B cell (primary cell): Measurements from ENCODE around the gene MIDN. TPM values are rescaled to one million over a fixed set of nuclear protein-coding genes. Genes with fewer than 3 reads are reported as not detected.

Experiments
- ATAC-seq: fragments of 200-7000 bp; cut with Tn5 transposase; one replicate; pipeline ENCODE4 v1.10.0; 2021; ENCODE audit warnings: low read depth, mild to moderate bottlenecking, moderate number of reproducible peaks, moderate library complexity
- CTCF ChIA-PET: fragments of 350-600 bp; sonication (Branson Sonifier 250); formaldehyde crosslinking; loops from one replicate; lab custom pipeline; 2021; ENCODE audit warnings: antibody characterized with exemption, inconsistent platforms; lab: Charles Lee
- POLR2A ChIA-PET: fragments of 350-600 bp; sonication (Branson Sonifier 250); formaldehyde crosslinking; loops from one replicate; lab custom pipeline; 2021; ENCODE audit warnings: antibody characterized with exemption; lab: Charles Lee
- DNase-seq: peaks from one replicate; pipeline ENCODE4 v3.0.0; 2013
- H2AFZ ChIP-seq: 2 replicates; pipeline ENCODE4 v1.6.1; 2012; ENCODE audit warnings: mild to moderate bottlenecking, low read depth, low read length; ENCODE audit not compliant: insufficient read depth, poor library complexity, severe bottlenecking
- H3K27ac ChIP-seq, 2 donors: 1 replicate in 1 of 2; 2 replicates in 1 of 2; pipeline ENCODE4 v1.5.1; 2012 to 2013; ENCODE audit warnings: low read length in 2 of 2, mild to moderate bottlenecking in 2 of 2, moderate library complexity in 1 of 2
- H3K27me3 ChIP-seq, 4 experiments: fragments of 200-600 bp in 1 of 4; sonication (generic) in 1 of 4; replicated peaks in 1 of 4; 1 replicate in 2 of 4; 2 replicates in 2 of 4; pipeline versions ENCODE4 v1.6.1 to v1.7.0; 2013 to 2016; ENCODE audit warnings: low read length in 3 of 4, mild to moderate bottlenecking in 2 of 4, mixed read lengths in 1 of 4, moderate library complexity in 1 of 4; ENCODE audit not compliant: insufficient read depth in 4 of 4, control insufficient read depth in 3 of 4; ENCODE audit errors: control extremely low read depth in 1 of 4
- H3K36me3 ChIP-seq, 2 experiments: replicated peaks in 1 of 2; 1 replicate in 1 of 2; 2 replicates in 1 of 2; pipeline versions ENCODE4 v1.6.1 to v1.7.1; 2013; ENCODE audit warnings: low read length in 1 of 2; ENCODE audit not compliant: insufficient read depth in 2 of 2, control insufficient read depth in 1 of 2; ENCODE audit errors: control extremely low read depth in 1 of 2, extremely low read depth in 1 of 2
- H3K4me1 ChIP-seq, 2 donors: fragments of 200-600 bp in 1 of 2; sonication (generic) in 1 of 2; 1 replicate in 1 of 2; 2 replicates in 1 of 2; pipeline versions ENCODE4 v1.5.1 to v1.6.1; 2013 to 2017; ENCODE audit warnings: low read length in 2 of 2; ENCODE audit not compliant: control insufficient read depth in 2 of 2, insufficient read depth in 2 of 2
- H3K4me2 ChIP-seq: replicated peaks from 2 replicates; pipeline ENCODE3; 2012; ENCODE audit warnings: mild to moderate bottlenecking, low read depth, low read length; ENCODE audit not compliant: poor library complexity, severe bottlenecking
- H3K4me3 ChIP-seq, 5 experiments: fragments of 200-600 bp in 1 of 5; sonication (generic) in 1 of 5; 1 replicate in 3 of 5; 2 replicates in 2 of 5; pipeline versions ENCODE4 v1.5.1 to v1.7.0; 2011 to 2016; ENCODE audit warnings: low read length in 4 of 5, mild to moderate bottlenecking in 4 of 5, low read depth in 2 of 5, control low read depth in 1 of 5, moderate library complexity in 1 of 5; ENCODE audit not compliant: insufficient read depth in 1 of 5; ENCODE audit errors: control extremely low read depth in 1 of 5, extremely low read depth in 1 of 5
- H3K79me2 ChIP-seq: fragments of 200-600 bp; sonication (generic); one replicate; pipeline ENCODE4 v1.6.0; 2016; ENCODE audit warnings: low read length; ENCODE audit not compliant: control insufficient read depth, insufficient read depth
- H3K9ac ChIP-seq: fragments of 200-600 bp; sonication (generic); 2 replicates; pipeline ENCODE4 v1.6.1; 2017; ENCODE audit warnings: mild to moderate bottlenecking, low read length, moderate library complexity
- H3K9me3 ChIP-seq, 3 donors: one replicate each; pipeline versions ENCODE4 v1.6.1 to v1.7.1; 2013; ENCODE audit warnings: low read length in 2 of 3; ENCODE audit not compliant: control insufficient read depth in 2 of 3, insufficient read depth in 1 of 3; ENCODE audit errors: control extremely low read depth in 1 of 3
- H4K20me1 ChIP-seq: 2 replicates; pipeline ENCODE4 v1.6.0; 2012; ENCODE audit warnings: mild to moderate bottlenecking, low read length; ENCODE audit not compliant: insufficient read depth, control insufficient read depth, poor library complexity, severe bottlenecking
- H3K27ac Mint-ChIP-seq: one replicate; pipeline ENCODE4 v1.8.0; 2021; ENCODE audit warnings: mixed read lengths
- H3K27me3 Mint-ChIP-seq: one replicate; pipeline ENCODE4 v1.8.0; 2021; ENCODE audit warnings: mixed read lengths
- H3K4me1 Mint-ChIP-seq: one replicate; pipeline ENCODE4 v1.8.0; 2021; ENCODE audit warnings: mixed read lengths
- H3K4me3 Mint-ChIP-seq: one replicate; pipeline ENCODE4 v1.8.0; 2021; ENCODE audit warnings: mixed read lengths
- H3K9me3 Mint-ChIP-seq: one replicate; pipeline ENCODE4 v1.8.0; 2022; ENCODE audit warnings: mixed read lengths; ENCODE audit not compliant: insufficient read depth
- EZH2 ChIP-seq: IDR thresholded peaks from 2 replicates; pipeline ENCODE4 v1.6.1; 2012; ENCODE audit warnings: borderline replicate concordance, low read depth, mild to moderate bottlenecking, moderate library complexity, low read length; ENCODE audit not compliant: insufficient read depth, poor library complexity, severe bottlenecking
- WGBS: methylation state at CpG from one replicate; pipeline ENCODE4 v1.1.5; 2013; ENCODE audit warnings: missing lambda C conversion rate; ENCODE audit not compliant: insufficient coverage; 5-methylcytosine and 5-hydroxymethylcytosine counted together
- intact Hi-C: fragments of 100-400 bp; cut with micrococcal nuclease; formaldehyde crosslinking; loops from one replicate; pipeline ENCODE4 v1.10.0; 2022
- polyA plus RNA-seq: library from polyadenylated mRNA; depleted of rRNA; stranded (reverse); fragments of >200 nt; gene quantifications from 2 replicates; pipeline ENCODE4 v1.2.3, GENCODE V29; 2012
- total RNA-seq, 2 donors: library from RNA; stranded (reverse); fragments of 120-200 nt in 1 of 2; gene quantifications; 1 replicate in 1 of 2; 2 replicates in 1 of 2; pipeline versions ENCODE4 v1.2.3 to v1.2.4, GENCODE V29; 2013 to 2022
- TF ChIP-seq, protein P1 (sequence below): fragments of 200-600 bp; IDR thresholded peaks from one replicate; pipeline ENCODE4 v1.8.0; 2022; ENCODE audit warnings: antibody characterized with exemption, mild to moderate bottlenecking

The MIDN gene
- total and polyA plus RNA-seq, 2 donors (not counting 1 experiment from before 2014, with no cell fraction given), result 98.5 to 156 TPM

DNA sequence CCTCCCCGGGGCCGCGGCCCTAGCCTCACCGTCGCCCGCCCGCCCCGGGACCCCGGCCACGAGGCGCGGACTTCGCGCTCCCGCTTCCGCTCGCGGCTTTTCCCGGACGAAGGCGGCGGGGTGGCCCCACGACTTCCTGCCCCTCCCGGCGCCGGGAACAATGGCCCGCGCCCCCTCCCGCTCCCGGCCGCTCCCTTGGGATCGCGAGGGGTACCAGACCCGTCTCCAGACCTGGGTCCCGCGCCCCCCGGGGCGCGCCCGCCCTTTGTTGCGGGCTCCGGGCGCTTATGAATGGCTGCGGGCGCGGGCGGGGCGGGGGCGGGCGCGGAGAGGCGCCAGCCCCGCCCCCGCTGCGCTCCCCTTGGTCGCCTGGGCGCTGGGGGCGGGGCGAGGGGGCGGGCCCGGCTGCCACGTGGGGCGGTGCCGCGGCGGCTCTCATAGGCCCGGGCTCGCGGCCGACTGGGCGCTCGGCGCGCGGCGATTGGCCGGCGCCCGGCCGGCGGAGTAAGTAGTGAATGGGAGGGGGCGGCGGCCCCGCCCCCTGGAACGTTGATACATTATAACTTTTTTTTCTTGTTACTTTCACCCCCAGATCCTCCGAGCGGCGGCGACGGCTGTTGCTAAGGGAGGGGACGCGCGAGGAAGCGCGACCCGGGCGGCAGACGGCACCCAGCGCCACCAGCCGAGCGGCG, 1.1 kb downstream of the MIDN start:
- intact Hi-C loops, result loop anchor here (1.0 to 10.0 kb wide), 5 partner anchors 12 to 1935 kb away; partner anchors contain the start of genes CNN2, NCLN, RNU6-2 and TMEM259
- POLR2A ChIA-PET, result interaction anchor here (0.9 to 2.5 kb wide), 4 partner anchors 10 to 19 kb away, joined by 6 to 33 read pairs (median 8); partner anchors contain the start of gene CIRBP
- peaks cover 41% of the 10 kb centered on the region for H3K79me2 ChIP-seq

More for the DNA sequence above, 1.1 kb downstream of the MIDN start:
- Histone ChIP-seq H3K4me3 (peak overlapping the region in 4 of 5 experiments; percentile 72 to 92 (median 88)), H3K9me3 (no peaks in the 10 kb centered on the region), H3K27me3 (no peaks in the 10 kb centered on the region), H3K36me3 (peaks cover 0 to 16% of the 10 kb centered on the region in 2 experiments), H4K20me1 (peaks cover 42% of the 10 kb centered on the region), H2AFZ (no peak overlapping the region), H3K4me2 (peak overlapping the region; percentile 99), H3K4me1 (peaks cover 29 to 56% of the 10 kb centered on the region in 2 donors), H3K9ac (peak overlapping the region; percentile 88), H3K27ac (peak overlapping the region; percentile 73 to 94)
- no peaks in the 10 kb centered on the region for H3K9me3 Mint-ChIP-seq
- TF ChIP-seq, protein P1, sequence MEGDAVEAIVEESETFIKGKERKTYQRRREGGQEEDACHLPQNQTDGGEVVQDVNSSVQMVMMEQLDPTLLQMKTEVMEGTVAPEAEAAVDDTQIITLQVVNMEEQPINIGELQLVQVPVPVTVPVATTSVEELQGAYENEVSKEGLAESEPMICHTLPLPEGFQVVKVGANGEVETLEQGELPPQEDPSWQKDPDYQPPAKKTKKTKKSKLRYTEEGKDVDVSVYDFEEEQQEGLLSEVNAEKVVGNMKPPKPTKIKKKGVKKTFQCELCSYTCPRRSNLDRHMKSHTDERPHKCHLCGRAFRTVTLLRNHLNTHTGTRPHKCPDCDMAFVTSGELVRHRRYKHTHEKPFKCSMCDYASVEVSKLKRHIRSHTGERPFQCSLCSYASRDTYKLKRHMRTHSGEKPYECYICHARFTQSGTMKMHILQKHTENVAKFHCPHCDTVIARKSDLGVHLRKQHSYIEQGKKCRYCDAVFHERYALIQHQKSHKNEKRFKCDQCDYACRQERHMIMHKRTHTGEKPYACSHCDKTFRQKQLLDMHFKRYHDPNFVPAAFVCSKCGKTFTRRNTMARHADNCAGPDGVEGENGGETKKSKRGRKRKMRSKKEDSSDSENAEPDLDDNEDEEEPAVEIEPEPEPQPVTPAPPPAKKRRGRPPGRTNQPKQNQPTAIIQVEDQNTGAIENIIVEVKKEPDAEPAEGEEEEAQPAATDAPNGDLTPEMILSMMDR, result no peak
- TF ChIP-seq EZH2, result no peak
- WGBS, result under 1% methylated on average over 83 of the region's 102 CpGs
- H3K27me3 Mint-ChIP-seq, result no peaks in the 10 kb centered on the region
- ATAC-seq, result peak; percentile 48
- DNase-seq, result peak; percentile 98
- CTCF ChIA-PET, result interaction anchor here (0.7 to 2.3 kb wide), 2 partner anchors 8 to 18 kb away, joined by 3 to 31 read pairs; no protein-coding TSS in a partner anchor
- peak overlapping the region; percentile 86 for H3K4me3 Mint-ChIP-seq
- H3K27ac Mint-ChIP-seq, result peak overlapping the region; percentile 92
- H3K4me1 Mint-ChIP-seq, result peaks cover 27% of the 10 kb centered on the region
